Panc1 (cell line): Measurements from ENCODE around the gene ADAMTSL2.

Source experiments
- CTCF ChIP-seq: fragments of 450-650 bp; IDR thresholded peaks from 2 replicates; pipeline ENCODE4 v1.5.1; 2017; ENCODE audit warnings: mild to moderate bottlenecking
- POLR2AphosphoS5 ChIP-seq: IDR thresholded peaks from 2 replicates; pipeline ENCODE4 v1.6.1; 2012; ENCODE audit warnings: mild to moderate bottlenecking, low read depth, low read length, moderate library complexity
- REST ChIP-seq, 2 experiments: IDR thresholded peaks; 2 replicates each; pipeline ENCODE4 v1.6.1; 2011 to 2012; ENCODE audit warnings: low read depth in 2 of 2, control low read depth in 1 of 2, low read length in 1 of 2, mild to moderate bottlenecking in 1 of 2, moderate library complexity in 1 of 2; ENCODE audit not compliant: insufficient read depth in 1 of 2

DNA sequence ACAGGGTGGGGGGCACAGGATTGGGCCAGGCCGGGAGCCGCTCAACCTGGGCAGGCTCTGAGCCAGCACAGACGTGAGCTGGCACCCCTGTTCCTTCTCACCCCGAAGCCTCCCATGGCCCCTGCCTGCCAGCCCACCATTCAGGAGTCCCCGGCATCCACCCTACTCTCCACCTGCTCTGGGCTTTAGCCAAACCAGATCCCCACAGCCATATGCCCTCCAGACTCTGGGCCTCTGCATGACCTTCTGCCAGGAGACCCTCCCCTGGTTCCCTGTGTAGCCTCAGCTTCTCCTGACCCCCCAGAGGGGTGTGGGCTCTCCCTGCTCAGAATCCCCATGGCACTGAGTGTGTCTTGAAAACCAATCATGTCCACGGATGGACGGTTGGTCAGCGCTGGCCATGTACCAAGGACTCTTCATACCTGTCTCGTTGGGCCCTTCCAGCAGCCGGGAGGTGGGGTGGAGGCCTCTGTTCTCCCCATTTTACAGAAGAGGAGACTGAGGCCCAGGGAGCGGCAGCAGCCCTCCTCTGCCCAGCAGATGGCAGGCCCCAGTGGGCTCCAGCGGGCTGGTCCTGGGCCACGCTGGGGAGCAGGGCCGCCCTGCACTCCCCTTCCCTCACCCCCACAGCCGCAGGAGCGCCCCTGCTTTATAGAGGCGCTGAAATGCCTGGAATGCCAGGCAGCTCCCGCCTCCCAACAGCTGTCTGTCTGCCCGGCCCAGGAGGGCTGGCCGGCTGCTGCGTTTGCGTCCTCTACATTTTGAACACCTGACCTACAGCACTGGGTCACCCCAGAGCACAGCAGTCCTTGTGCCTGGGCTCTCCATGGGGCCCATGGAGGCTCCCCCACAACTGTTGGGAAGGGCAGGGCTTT, 6.3 kb upstream of the ADAMTSL2 start:
- TF ChIP-seq CTCF (no peak), REST (IDR thresholded peaks at IDR 0.05; ENCODE audit: insufficient read depth in 1 of 2, low read depth in 2 of 2, low read length in 1 of 2) (no peak), POLR2AphosphoS5 (no peak)
